ENCODE results near the gene MALT1. TPM values are rescaled to one million over a fixed set of nuclear protein-coding genes. Genes with fewer than 3 reads are reported as not detected.
"Not testable (repeated sequence)": the region's sequence is repeated elsewhere in the genome, so short reads cannot be mapped to it uniquely, and the experiment has no call there.

The MALT1 gene
- total RNA-seq, 1 donor from 2014 or later = 14.5 TPM

DNA sequence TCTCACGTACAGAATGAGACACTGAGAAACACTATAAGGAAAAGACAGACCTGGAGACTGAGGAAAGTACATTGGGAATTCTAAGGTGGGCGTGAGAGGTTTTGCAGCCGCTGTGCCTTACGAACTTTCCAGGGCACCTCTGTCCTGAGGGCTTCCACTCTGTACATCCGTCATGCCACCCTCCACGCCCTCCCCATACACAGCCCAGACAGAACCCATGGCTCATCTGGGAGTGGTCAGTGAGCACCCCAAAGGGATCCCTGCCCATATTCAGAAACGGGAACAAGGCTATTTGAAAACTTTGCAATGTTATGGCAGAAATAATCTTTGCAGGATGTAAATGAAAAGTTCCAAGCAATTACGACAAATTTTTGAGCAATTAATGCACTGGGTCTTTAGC, 98.1 kb downstream of the MALT1 start:
- H3K9me3 ChIP-seq = no peaks in the 10 kb centered on the region
- DNase-seq (ENCODE audit: low spot score in 2 of 2) = no peak
- TF ChIP-seq CTCF (IDR thresholded peaks at IDR 0.05) = no peak
- intact Hi-C loops (cut with DNase I) = loop anchor here (2.0 to 10.0 kb wide), 2 partner anchors 369 to 725 kb away; partner anchors contain the start of genes NEDD4L and SEC11C
- H3K27me3 ChIP-seq = no peaks in the 10 kb centered on the region
- no peaks in the 10 kb centered on the region for H3K36me3 ChIP-seq
- no peak overlapping the region for H3K4me3 ChIP-seq
- H3K4me1 ChIP-seq = peaks cover 0 to 3% of the 10 kb centered on the region in 2 donors
- H3K27ac ChIP-seq = no peak overlapping the region

DNA sequence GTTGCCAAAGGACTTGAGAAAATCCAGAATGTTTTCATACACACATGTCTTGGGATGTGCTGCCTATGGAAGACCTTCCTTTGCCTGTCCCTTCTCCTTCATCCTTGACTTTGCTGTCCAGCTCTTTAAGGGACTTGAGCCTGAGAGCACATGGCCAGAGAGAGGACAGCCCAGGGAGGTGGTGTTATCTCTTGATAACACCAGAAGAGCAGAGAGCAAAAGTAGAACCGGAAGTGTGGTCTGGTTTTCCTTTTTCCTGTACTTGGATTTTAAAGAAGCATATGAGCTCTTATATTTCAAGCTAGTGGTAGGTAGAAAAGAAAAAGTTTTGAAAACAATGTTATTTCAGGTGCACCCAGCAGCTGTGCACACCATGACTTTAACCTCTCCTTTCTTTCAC, 99.3 kb downstream of the MALT1 start:
- H3K27me3 ChIP-seq = no peaks in the 10 kb centered on the region
- no peak for DNase-seq (ENCODE audit: low spot score in 2 of 2)
- intact Hi-C loops (cut with DNase I) = no loop called here

GRCh38 chr18:58772161-58772560, 100.9 kb downstream of the MALT1 start:
- no peak for TF ChIP-seq CTCF (IDR thresholded peaks at IDR 0.05)
- no peak for DNase-seq (ENCODE audit: low spot score in 2 of 2)

More for the DNA sequence above, 99.3 kb downstream of the MALT1 start:
- no peak overlapping the region for H3K27ac ChIP-seq
- TF ChIP-seq CTCF (IDR thresholded peaks at IDR 0.05) = no peak
- H3K36me3 ChIP-seq = no peaks in the 10 kb centered on the region
- H3K4me1 ChIP-seq = peaks cover 0 to 3% of the 10 kb centered on the region in 2 donors
- no peak overlapping the region for H3K4me3 ChIP-seq
- no peaks in the 10 kb centered on the region for H3K9me3 ChIP-seq

DNA sequence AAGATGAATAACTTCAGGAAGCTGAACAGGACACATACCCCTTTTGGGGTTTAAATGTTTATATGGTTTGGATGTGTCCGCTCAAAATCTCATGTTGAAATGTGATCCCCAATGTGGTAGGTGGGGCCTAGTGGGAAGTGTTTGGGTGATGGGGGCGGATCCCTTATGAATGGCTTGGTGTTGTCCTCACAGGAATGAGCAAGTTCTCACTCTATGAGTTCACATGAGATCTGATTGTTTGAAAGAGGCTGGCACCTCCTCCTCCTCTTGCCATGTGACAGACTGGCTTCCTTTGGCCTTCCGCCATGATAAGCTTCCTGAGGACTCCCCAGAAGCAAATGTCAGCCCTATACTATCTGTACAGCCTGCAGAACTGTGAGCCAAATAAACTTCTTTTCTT, 104.8 kb downstream of the MALT1 start:
- Histone ChIP-seq H3K36me3 (no peaks in the 10 kb centered on the region), H3K4me3 (no peak overlapping the region), H3K27ac (no peak overlapping the region), H3K4me1 (no peaks in the 10 kb centered on the region), H3K9me3 (no peaks in the 10 kb centered on the region), H3K27me3 (no peaks in the 10 kb centered on the region)
- intact Hi-C loops (cut with DNase I) = no loop called here
- TF ChIP-seq CTCF (IDR thresholded peaks at IDR 0.05) = no peak
- no peak for DNase-seq (ENCODE audit: low spot score in 2 of 2)

More at GRCh38 chr18:58772161-58772560, 100.9 kb downstream of the MALT1 start:
- intact Hi-C loops (cut with DNase I) = no loop called here
- Histone ChIP-seq H3K4me3 (no peak overlapping the region), H3K9me3 (no peaks in the 10 kb centered on the region), H3K4me1 (peaks cover 0 to 3% of the 10 kb centered on the region in 2 donors), H3K27ac (no peak overlapping the region), H3K27me3 (no peaks in the 10 kb centered on the region), H3K36me3 (no peaks in the 10 kb centered on the region)

- H3K27ac ChIP-seq; H3K36me3 ChIP-seq; H3K4me3 ChIP-seq; H3K9me3 ChIP-seq; DNase-seq (ENCODE audit: low spot score in 2 of 2); H3K4me1 ChIP-seq; intact Hi-C loops (cut with DNase I); H3K27me3 ChIP-seq: not testable (repeated sequence)
Observed at GRCh38 chr18:58776541-58776940, 105.3 kb downstream of the MALT1 start.

DNA sequence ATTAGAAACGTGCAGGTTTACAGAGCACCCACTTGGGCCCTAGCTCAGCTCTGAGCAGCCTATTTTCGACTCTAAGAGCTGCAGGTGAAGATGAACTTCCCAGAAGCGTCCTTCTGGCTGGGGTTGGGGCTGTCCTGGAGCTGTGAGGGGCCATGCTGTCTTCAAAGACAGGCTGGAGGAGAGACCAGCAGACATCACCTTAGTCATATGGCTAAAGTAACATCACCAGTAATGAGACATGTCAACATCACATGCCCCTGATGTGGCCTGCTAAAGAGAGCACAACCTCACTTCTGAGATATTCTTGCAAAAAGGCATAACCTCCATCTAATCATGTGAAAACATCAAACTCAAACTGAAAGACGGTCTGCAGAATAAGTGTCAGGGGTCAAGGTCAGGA, 106.2 kb downstream of the MALT1 start:
- no peak for DNase-seq (ENCODE audit: low spot score in 2 of 2)
- no peaks in the 10 kb centered on the region for H3K36me3 ChIP-seq
- intact Hi-C loops (cut with DNase I) = no loop called here
- H3K27me3 ChIP-seq = no peaks in the 10 kb centered on the region
- TF ChIP-seq CTCF (IDR thresholded peaks at IDR 0.05) = no peak
- no peak overlapping the region for H3K27ac ChIP-seq
- no peaks in the 10 kb centered on the region for H3K9me3 ChIP-seq
- no peak overlapping the region for H3K4me3 ChIP-seq
- H3K4me1 ChIP-seq = peaks cover 0 to 6% of the 10 kb centered on the region in 2 donors
